ENCODE results near the gene LRRC59. TPM values are rescaled to one million over a fixed set of nuclear protein-coding genes. Genes with fewer than 3 reads are reported as not detected.

The LRRC59 gene
- total RNA-seq, 1 experiment from 2014 or later: 221 TPM

DNA sequence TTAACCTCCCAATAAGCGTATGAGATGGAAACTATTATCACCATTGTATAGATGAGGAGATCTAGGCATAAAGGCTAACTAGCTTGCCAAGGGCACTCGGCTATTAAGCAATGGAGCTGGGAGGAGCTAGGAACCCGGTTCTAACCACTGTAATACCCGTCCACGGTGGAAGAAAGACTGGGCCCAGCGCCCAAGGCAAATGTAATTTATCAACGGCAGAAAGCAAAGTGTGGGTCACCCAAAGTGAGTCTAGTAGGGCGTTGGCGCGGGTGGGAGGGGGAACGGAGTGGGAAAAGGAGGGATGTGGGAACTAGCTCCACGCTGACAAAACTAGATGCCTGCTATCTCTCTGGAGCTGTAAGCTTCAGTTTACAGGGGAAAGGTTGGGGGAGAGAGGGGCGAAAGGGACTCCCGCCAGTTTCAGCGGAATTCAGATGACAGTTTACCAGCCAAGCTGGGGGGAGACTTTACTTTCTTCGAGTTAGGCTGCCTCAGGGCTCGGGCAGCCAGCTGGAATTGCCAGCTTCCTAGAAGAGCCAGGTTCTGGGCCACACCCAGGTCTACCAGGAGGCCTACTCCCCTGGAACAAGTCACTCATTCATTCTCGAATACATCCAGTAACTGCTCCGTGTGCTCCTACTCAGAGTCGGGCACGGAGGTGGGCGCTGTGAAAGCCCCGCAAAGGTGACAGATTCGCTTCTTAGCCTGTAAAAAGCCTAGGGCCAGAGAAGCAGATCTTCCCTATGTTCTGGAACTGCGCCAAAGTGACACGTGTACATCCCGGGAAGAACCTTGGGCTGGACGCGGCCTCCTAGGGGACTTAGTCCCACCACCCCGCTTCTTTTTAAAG lies 837 bp downstream of the LRRC59 start:
- Histone ChIP-seq H3K9me2 (ENCODE audit: insufficient read depth) (no peaks in the 10 kb centered on the region), H4K20me1 (ENCODE audit: insufficient read depth) (peaks cover 7% of the 10 kb centered on the region; the same call in 1 of the 2 replicates), H2AFZ (ENCODE audit: low read depth, low read length, poor library complexity, severe bottlenecking) (no peak overlapping the region), H3K4me2 (ENCODE audit: low read length) (peak overlapping the region; percentile 84), H3K27ac (ENCODE audit: low read depth, low read length) (peak overlapping the region; percentile 77), H3K9me3 (ENCODE audit: control insufficient read depth in 1 of 2, insufficient read depth in 1 of 2, low read depth in 1 of 2, low read length in 2 of 2) (no peaks in the 10 kb centered on the region), H3K79me2 (ENCODE audit: insufficient read depth, low read length) (peaks cover 58% of the 10 kb centered on the region), H3K4me1 (ENCODE audit: control insufficient read depth in 1 of 2, insufficient read depth in 2 of 2, low read length in 2 of 2) (peaks cover 7 to 27% of the 10 kb centered on the region in 2 experiments), H3K27me3 (ENCODE audit: insufficient read depth, low read length) (no peaks in the 10 kb centered on the region), H3K36me3 (ENCODE audit: control insufficient read depth in 1 of 2, insufficient read depth in 2 of 2, low read length in 2 of 2) (peaks cover 37 to 40% of the 10 kb centered on the region in 2 experiments), H3K4me3 (replicated peaks in 1 of 2; ENCODE audit: low read depth in 1 of 2, low read length in 2 of 2) (peak overlapping the region; percentile 95), H3K9ac (ENCODE audit: low read length) (peak overlapping the region; percentile 98)
- no TSS peak for BruUV-seq (replicated peaks)
- ATAC-seq (peak; percentile 30), DNase-seq (ENCODE audit: low read depth, low spot score) (no peak)
- intact Hi-C loops (cut with micrococcal nuclease): loop anchor here (1.0 kb wide), 1 partner anchor 82 kb away; the partner anchor contains the start of gene RSAD1
- TF ChIP-seq JUND (IDR thresholded peaks at IDR 0.05): no peak
- TF ChIP-seq EZH2 (IDR thresholded peaks at IDR 0.05): no peak
- no peak for TF ChIP-seq RAD21 (IDR thresholded peaks at IDR 0.05; ENCODE audit: low read depth)
- TF ChIP-seq TCF7L2 (IDR thresholded peaks at IDR 0.05; ENCODE audit: borderline replicate concordance, extremely low read depth, insufficient read depth, insufficient read length): no peak
- no peak for TF ChIP-seq SIN3A (IDR thresholded peaks at IDR 0.05; ENCODE audit: low read depth)
- TF ChIP-seq, protein P1, sequence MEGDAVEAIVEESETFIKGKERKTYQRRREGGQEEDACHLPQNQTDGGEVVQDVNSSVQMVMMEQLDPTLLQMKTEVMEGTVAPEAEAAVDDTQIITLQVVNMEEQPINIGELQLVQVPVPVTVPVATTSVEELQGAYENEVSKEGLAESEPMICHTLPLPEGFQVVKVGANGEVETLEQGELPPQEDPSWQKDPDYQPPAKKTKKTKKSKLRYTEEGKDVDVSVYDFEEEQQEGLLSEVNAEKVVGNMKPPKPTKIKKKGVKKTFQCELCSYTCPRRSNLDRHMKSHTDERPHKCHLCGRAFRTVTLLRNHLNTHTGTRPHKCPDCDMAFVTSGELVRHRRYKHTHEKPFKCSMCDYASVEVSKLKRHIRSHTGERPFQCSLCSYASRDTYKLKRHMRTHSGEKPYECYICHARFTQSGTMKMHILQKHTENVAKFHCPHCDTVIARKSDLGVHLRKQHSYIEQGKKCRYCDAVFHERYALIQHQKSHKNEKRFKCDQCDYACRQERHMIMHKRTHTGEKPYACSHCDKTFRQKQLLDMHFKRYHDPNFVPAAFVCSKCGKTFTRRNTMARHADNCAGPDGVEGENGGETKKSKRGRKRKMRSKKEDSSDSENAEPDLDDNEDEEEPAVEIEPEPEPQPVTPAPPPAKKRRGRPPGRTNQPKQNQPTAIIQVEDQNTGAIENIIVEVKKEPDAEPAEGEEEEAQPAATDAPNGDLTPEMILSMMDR (IDR thresholded peaks at IDR 0.05 in 2 of 3, conservative IDR thresholded peaks at IDR 0.05 in 1 of 3; ENCODE audit: borderline replicate concordance in 1 of 3, insufficient read depth in 1 of 3, low read depth in 2 of 3, low read length in 2 of 3): no peak
- no peak for TF ChIP-seq EZH2phosphoT487 (IDR thresholded peaks at IDR 0.05; ENCODE audit: borderline replicate concordance)
- TF ChIP-seq, protein P2, sequence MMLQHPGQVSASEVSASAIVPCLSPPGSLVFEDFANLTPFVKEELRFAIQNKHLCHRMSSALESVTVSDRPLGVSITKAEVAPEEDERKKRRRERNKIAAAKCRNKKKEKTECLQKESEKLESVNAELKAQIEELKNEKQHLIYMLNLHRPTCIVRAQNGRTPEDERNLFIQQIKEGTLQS (IDR thresholded peaks at IDR 0.05): no peak
- no peak for TF ChIP-seq POLR2A (IDR thresholded peaks at IDR 0.05; ENCODE audit: borderline replicate concordance, extremely low read depth, insufficient read depth, insufficient read length)
- TF ChIP-seq POLR2AphosphoS5 (IDR thresholded peaks at IDR 0.05; ENCODE audit: low read depth, low read length): no peak; the same call in 1 of the 2 replicates
- no peak for TF ChIP-seq SP1 (IDR thresholded peaks at IDR 0.05; ENCODE audit: low read depth)
- TF ChIP-seq, protein P3, sequence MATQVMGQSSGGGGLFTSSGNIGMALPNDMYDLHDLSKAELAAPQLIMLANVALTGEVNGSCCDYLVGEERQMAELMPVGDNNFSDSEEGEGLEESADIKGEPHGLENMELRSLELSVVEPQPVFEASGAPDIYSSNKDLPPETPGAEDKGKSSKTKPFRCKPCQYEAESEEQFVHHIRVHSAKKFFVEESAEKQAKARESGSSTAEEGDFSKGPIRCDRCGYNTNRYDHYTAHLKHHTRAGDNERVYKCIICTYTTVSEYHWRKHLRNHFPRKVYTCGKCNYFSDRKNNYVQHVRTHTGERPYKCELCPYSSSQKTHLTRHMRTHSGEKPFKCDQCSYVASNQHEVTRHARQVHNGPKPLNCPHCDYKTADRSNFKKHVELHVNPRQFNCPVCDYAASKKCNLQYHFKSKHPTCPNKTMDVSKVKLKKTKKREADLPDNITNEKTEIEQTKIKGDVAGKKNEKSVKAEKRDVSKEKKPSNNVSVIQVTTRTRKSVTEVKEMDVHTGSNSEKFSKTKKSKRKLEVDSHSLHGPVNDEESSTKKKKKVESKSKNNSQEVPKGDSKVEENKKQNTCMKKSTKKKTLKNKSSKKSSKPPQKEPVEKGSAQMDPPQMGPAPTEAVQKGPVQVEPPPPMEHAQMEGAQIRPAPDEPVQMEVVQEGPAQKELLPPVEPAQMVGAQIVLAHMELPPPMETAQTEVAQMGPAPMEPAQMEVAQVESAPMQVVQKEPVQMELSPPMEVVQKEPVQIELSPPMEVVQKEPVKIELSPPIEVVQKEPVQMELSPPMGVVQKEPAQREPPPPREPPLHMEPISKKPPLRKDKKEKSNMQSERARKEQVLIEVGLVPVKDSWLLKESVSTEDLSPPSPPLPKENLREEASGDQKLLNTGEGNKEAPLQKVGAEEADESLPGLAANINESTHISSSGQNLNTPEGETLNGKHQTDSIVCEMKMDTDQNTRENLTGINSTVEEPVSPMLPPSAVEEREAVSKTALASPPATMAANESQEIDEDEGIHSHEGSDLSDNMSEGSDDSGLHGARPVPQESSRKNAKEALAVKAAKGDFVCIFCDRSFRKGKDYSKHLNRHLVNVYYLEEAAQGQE (IDR thresholded peaks at IDR 0.05; ENCODE audit: low read depth): no peak
- TF ChIP-seq, protein P4, sequence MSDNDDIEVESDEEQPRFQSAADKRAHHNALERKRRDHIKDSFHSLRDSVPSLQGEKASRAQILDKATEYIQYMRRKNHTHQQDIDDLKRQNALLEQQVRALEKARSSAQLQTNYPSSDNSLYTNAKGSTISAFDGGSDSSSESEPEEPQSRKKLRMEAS (IDR thresholded peaks at IDR 0.05): no peak
- TF ChIP-seq CEBPB (IDR thresholded peaks at IDR 0.05; ENCODE audit: low read depth): no peak
- no peak for TF ChIP-seq FOSL1 (IDR thresholded peaks at IDR 0.05; ENCODE audit: low read depth)
- TF ChIP-seq, protein P5, sequence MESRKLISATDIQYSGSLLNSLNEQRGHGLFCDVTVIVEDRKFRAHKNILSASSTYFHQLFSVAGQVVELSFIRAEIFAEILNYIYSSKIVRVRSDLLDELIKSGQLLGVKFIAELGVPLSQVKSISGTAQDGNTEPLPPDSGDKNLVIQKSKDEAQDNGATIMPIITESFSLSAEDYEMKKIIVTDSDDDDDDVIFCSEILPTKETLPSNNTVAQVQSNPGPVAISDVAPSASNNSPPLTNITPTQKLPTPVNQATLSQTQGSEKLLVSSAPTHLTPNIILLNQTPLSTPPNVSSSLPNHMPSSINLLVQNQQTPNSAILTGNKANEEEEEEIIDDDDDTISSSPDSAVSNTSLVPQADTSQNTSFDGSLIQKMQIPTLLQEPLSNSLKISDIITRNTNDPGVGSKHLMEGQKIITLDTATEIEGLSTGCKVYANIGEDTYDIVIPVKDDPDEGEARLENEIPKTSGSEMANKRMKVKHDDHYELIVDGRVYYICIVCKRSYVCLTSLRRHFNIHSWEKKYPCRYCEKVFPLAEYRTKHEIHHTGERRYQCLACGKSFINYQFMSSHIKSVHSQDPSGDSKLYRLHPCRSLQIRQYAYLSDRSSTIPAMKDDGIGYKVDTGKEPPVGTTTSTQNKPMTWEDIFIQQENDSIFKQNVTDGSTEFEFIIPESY (IDR thresholded peaks at IDR 0.05; ENCODE audit: extremely low read depth, insufficient replicate concordance, low read length): no peak
- TF ChIP-seq ZFX (IDR thresholded peaks at IDR 0.05): no peak
- RAD21 ChIA-PET (ENCODE audit: low non-redundant PET in 1 of 2, low total read pairs in 2 of 2, uncharacterized antibody in 2 of 2, unreplicated experiment in 2 of 2): interaction anchor here (0.6 to 0.7 kb wide), 2 partner anchors 47 to 83 kb away, joined by 3 read pairs; no protein-coding TSS in a partner anchor
- POLR2A ChIA-PET: interaction anchor here (0.6 to 2.5 kb wide), 9 partner anchors 8 to 243 kb away, joined by 3 to 14 read pairs (median 6); partner anchors contain the start of genes ACSF2, EME1 and MRPL27
- CTCF ChIA-PET: interaction anchor here (0.6 to 2.6 kb wide), 33 partner anchors 8 to 683 kb away, joined by 3 to 20 read pairs (median 4); partner anchors contain the start of genes ACSF2, EME1, MRPL27 and RSAD1
